ENCODE measurements around the gene FRRS1L. TPM values are rescaled to one million over a fixed set of nuclear protein-coding genes. Genes with fewer than 3 reads are reported as not detected.

The FRRS1L gene
- total RNA-seq, 4 donors from 2014 or later, result 0.06 to 0.24 (median 0.16) TPM; not detected in 1

GRCh38 chr9:109164042-109164441, 3.0 kb downstream of the FRRS1L start:
- DNase-seq (ENCODE audit: low spot score) (no peak), ATAC-seq (ENCODE audit: low FRiP score) (no peak)
- no peak for TF ChIP-seq CTCF (IDR thresholded peaks at IDR 0.05)

GRCh38 chr9:109163194-109163593, 3.9 kb downstream of the FRRS1L start:
- TF ChIP-seq CTCF (IDR thresholded peaks at IDR 0.05), result no peak
- DNase-seq (ENCODE audit: low spot score) (no peak), ATAC-seq (ENCODE audit: low FRiP score) (no peak)

GRCh38 chr9:109162677-109163076, 4.4 kb downstream of the FRRS1L start:
- no peak for ATAC-seq (ENCODE audit: low FRiP score)
- no peak for TF ChIP-seq CTCF (IDR thresholded peaks at IDR 0.05)

DNA sequence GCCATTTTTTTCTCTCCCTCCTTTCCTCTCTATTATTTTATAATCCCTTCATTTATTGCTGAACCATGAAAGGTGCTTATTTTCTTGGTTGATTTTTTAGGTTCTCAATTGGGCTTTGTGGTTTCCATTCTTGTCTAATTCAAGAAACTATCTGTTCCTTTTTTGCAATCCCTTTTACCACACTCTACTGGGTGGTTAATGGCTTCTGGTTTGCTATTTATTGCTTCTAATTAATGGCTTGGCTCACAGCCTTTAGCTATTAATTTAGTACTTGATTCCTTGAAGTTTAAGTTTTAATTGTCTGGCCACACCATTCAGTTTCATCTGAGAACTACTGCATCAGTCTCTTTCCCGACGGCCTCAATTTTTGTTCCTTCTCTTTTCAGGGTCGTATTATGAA, 5.6 kb downstream of the FRRS1L start:
- no peak for DNase-seq (ENCODE audit: low spot score)
- TF ChIP-seq CTCF (IDR thresholded peaks at IDR 0.05), result no peak
- ATAC-seq (ENCODE audit: low FRiP score), result no peak

More at GRCh38 chr9:109162677-109163076, 4.4 kb downstream of the FRRS1L start:
- no peak for DNase-seq (ENCODE audit: low spot score)

DNA sequence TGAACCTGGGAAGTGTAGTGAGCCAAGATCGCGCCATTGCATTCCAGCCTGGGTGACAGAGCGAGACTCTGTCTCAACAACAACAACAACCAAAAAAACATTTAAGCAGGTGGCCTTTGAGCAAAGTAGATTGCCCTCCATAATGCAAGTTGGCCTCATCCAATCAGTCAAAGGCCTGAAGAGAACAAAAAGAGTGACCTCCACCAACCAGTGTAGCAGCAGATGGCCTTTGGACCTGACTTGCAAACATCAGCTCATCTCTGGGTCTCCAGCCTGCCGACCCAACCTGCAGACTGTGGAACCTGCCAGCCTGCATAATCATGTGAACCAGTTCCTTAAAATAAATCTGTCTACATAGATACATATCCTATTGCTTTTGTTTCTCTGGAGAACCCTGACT, 7.5 kb downstream of the FRRS1L start:
- DNase-seq (ENCODE audit: low spot score), result no peak
- TF ChIP-seq CTCF (IDR thresholded peaks at IDR 0.05), result no peak
- ATAC-seq (ENCODE audit: low FRiP score), result no peak

DNA sequence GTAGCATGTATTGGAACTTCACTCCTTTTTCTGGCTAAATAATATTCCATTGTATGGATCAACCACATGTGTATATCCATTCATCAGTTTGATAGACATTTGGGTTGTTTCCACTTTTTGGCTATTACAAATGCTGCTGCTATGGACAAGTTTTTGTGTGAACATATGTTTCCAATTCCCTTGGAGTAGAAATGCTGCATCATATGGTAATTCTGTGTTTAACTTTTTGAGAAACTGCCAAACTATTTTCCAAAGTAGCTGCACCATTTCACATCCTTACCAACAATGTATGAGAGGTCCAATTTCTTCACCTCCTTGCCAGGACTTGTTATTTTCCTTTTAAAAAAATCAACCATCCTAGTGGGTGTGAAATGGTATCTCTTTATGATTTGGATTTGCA, 8.4 kb downstream of the FRRS1L start:
- DNase-seq (ENCODE audit: low spot score) (no peak), ATAC-seq (ENCODE audit: low FRiP score) (no peak)
- TF ChIP-seq CTCF (IDR thresholded peaks at IDR 0.05), result no peak

GRCh38 chr9:109156708-109157107, 10.3 kb downstream of the FRRS1L start:
- DNase-seq (ENCODE audit: low spot score) (no peak), ATAC-seq (ENCODE audit: low FRiP score) (no peak)
- TF ChIP-seq CTCF (IDR thresholded peaks at IDR 0.05), result no peak
